B cell (primary cell): Measurements from ENCODE around the gene SLC40A1. TPM values are rescaled to one million over a fixed set of nuclear protein-coding genes. Genes with fewer than 3 reads are reported as not detected.

Experiments
- ATAC-seq: fragments of 200-7000 bp; cut with Tn5 transposase; one replicate; pipeline ENCODE4 v1.10.0; 2021; ENCODE audit warnings: low read depth, mild to moderate bottlenecking, moderate number of reproducible peaks, moderate library complexity
- CTCF ChIA-PET: fragments of 350-600 bp; sonication (Branson Sonifier 250); formaldehyde crosslinking; loops from one replicate; lab custom pipeline; 2021; ENCODE audit warnings: antibody characterized with exemption, inconsistent platforms; lab: Charles Lee
- POLR2A ChIA-PET: fragments of 350-600 bp; sonication (Branson Sonifier 250); formaldehyde crosslinking; loops from one replicate; lab custom pipeline; 2021; ENCODE audit warnings: antibody characterized with exemption; lab: Charles Lee
- DNase-seq: peaks from one replicate; pipeline ENCODE4 v3.0.0; 2013
- H2AFZ ChIP-seq: 2 replicates; pipeline ENCODE4 v1.6.1; 2012; ENCODE audit warnings: mild to moderate bottlenecking, low read depth, low read length; ENCODE audit not compliant: insufficient read depth, poor library complexity, severe bottlenecking
- H3K27ac ChIP-seq, 2 donors: 1 replicate in 1 of 2; 2 replicates in 1 of 2; pipeline ENCODE4 v1.5.1; 2012 to 2013; ENCODE audit warnings: low read length in 2 of 2, mild to moderate bottlenecking in 2 of 2, moderate library complexity in 1 of 2
- H3K27me3 ChIP-seq, 4 experiments: fragments of 200-600 bp in 1 of 4; sonication (generic) in 1 of 4; replicated peaks in 1 of 4; 1 replicate in 2 of 4; 2 replicates in 2 of 4; pipeline versions ENCODE4 v1.6.1 to v1.7.0; 2013 to 2016; ENCODE audit warnings: low read length in 3 of 4, mild to moderate bottlenecking in 2 of 4, mixed read lengths in 1 of 4, moderate library complexity in 1 of 4; ENCODE audit not compliant: insufficient read depth in 4 of 4, control insufficient read depth in 3 of 4; ENCODE audit errors: control extremely low read depth in 1 of 4
- H3K36me3 ChIP-seq, 2 experiments: replicated peaks in 1 of 2; 1 replicate in 1 of 2; 2 replicates in 1 of 2; pipeline versions ENCODE4 v1.6.1 to v1.7.1; 2013; ENCODE audit warnings: low read length in 1 of 2; ENCODE audit not compliant: insufficient read depth in 2 of 2, control insufficient read depth in 1 of 2; ENCODE audit errors: control extremely low read depth in 1 of 2, extremely low read depth in 1 of 2
- H3K4me1 ChIP-seq, 2 donors: fragments of 200-600 bp in 1 of 2; sonication (generic) in 1 of 2; 1 replicate in 1 of 2; 2 replicates in 1 of 2; pipeline versions ENCODE4 v1.5.1 to v1.6.1; 2013 to 2017; ENCODE audit warnings: low read length in 2 of 2; ENCODE audit not compliant: control insufficient read depth in 2 of 2, insufficient read depth in 2 of 2
- H3K4me2 ChIP-seq: replicated peaks from 2 replicates; pipeline ENCODE3; 2012; ENCODE audit warnings: mild to moderate bottlenecking, low read depth, low read length; ENCODE audit not compliant: poor library complexity, severe bottlenecking
- H3K4me3 ChIP-seq, 5 experiments: fragments of 200-600 bp in 1 of 5; sonication (generic) in 1 of 5; 1 replicate in 3 of 5; 2 replicates in 2 of 5; pipeline versions ENCODE4 v1.5.1 to v1.7.0; 2011 to 2016; ENCODE audit warnings: low read length in 4 of 5, mild to moderate bottlenecking in 4 of 5, low read depth in 2 of 5, control low read depth in 1 of 5, moderate library complexity in 1 of 5; ENCODE audit not compliant: insufficient read depth in 1 of 5; ENCODE audit errors: control extremely low read depth in 1 of 5, extremely low read depth in 1 of 5
- H3K79me2 ChIP-seq: fragments of 200-600 bp; sonication (generic); one replicate; pipeline ENCODE4 v1.6.0; 2016; ENCODE audit warnings: low read length; ENCODE audit not compliant: control insufficient read depth, insufficient read depth
- H3K9ac ChIP-seq: fragments of 200-600 bp; sonication (generic); 2 replicates; pipeline ENCODE4 v1.6.1; 2017; ENCODE audit warnings: mild to moderate bottlenecking, low read length, moderate library complexity
- H3K9me3 ChIP-seq, 3 donors: one replicate each; pipeline versions ENCODE4 v1.6.1 to v1.7.1; 2013; ENCODE audit warnings: low read length in 2 of 3; ENCODE audit not compliant: control insufficient read depth in 2 of 3, insufficient read depth in 1 of 3; ENCODE audit errors: control extremely low read depth in 1 of 3
- H4K20me1 ChIP-seq: 2 replicates; pipeline ENCODE4 v1.6.0; 2012; ENCODE audit warnings: mild to moderate bottlenecking, low read length; ENCODE audit not compliant: insufficient read depth, control insufficient read depth, poor library complexity, severe bottlenecking
- H3K27ac Mint-ChIP-seq: one replicate; pipeline ENCODE4 v1.8.0; 2021; ENCODE audit warnings: mixed read lengths
- H3K27me3 Mint-ChIP-seq: one replicate; pipeline ENCODE4 v1.8.0; 2021; ENCODE audit warnings: mixed read lengths
- H3K4me1 Mint-ChIP-seq: one replicate; pipeline ENCODE4 v1.8.0; 2021; ENCODE audit warnings: mixed read lengths
- H3K4me3 Mint-ChIP-seq: one replicate; pipeline ENCODE4 v1.8.0; 2021; ENCODE audit warnings: mixed read lengths
- H3K9me3 Mint-ChIP-seq: one replicate; pipeline ENCODE4 v1.8.0; 2022; ENCODE audit warnings: mixed read lengths; ENCODE audit not compliant: insufficient read depth
- EZH2 ChIP-seq: IDR thresholded peaks from 2 replicates; pipeline ENCODE4 v1.6.1; 2012; ENCODE audit warnings: borderline replicate concordance, low read depth, mild to moderate bottlenecking, moderate library complexity, low read length; ENCODE audit not compliant: insufficient read depth, poor library complexity, severe bottlenecking
- WGBS: methylation state at CpG from one replicate; pipeline ENCODE4 v1.1.5; 2013; ENCODE audit warnings: missing lambda C conversion rate; ENCODE audit not compliant: insufficient coverage; 5-methylcytosine and 5-hydroxymethylcytosine counted together
- intact Hi-C: fragments of 100-400 bp; cut with micrococcal nuclease; formaldehyde crosslinking; loops from one replicate; pipeline ENCODE4 v1.10.0; 2022
- polyA plus RNA-seq: library from polyadenylated mRNA; depleted of rRNA; stranded (reverse); fragments of >200 nt; gene quantifications from 2 replicates; pipeline ENCODE4 v1.2.3, GENCODE V29; 2012
- total RNA-seq, 2 donors: library from RNA; stranded (reverse); fragments of 120-200 nt in 1 of 2; gene quantifications; 1 replicate in 1 of 2; 2 replicates in 1 of 2; pipeline versions ENCODE4 v1.2.3 to v1.2.4, GENCODE V29; 2013 to 2022
- TF ChIP-seq, protein P1 (sequence below): fragments of 200-600 bp; IDR thresholded peaks from one replicate; pipeline ENCODE4 v1.8.0; 2022; ENCODE audit warnings: antibody characterized with exemption, mild to moderate bottlenecking

Gene SLC40A1
- total and polyA plus RNA-seq, 2 donors (not counting 1 experiment from before 2014, with no cell fraction given): 0.07 to 0.39 TPM

DNA sequence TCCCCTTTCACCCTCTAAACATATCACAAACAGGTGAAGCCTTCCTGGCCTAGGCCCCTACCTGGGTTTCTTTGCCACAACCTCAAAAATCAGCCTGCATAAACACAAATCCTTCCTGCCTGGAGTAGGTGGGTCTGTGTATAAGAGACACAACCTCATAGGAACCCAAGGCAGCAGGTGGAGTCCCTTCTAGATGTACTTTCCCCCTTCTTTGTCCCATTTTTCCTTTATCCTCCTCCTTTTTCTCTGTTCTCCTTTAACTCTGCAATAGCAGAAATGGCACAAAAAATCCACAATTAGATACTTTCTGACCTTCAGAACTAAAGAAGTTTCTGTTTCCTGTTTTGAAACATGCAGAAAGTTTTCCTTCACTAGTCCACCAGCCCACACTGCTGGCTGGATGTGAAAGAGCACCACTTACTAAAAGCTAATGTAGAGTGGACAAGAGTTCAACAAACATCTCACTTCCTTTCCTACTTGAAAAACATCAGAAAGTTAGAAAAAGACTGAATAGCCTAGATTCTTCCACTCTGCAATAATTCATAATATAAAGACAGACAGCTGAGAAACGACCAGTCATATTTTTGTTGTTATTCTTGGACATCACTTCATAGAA, 11.2 kb downstream of the SLC40A1 start:
- WGBS: no CpG with 5 or more reads among the region's 1 CpG
- Histone ChIP-seq H3K4me3 (no peak overlapping the region), H3K79me2 (no peaks in the 10 kb centered on the region), H3K27ac (no peak overlapping the region), H4K20me1 (no peaks in the 10 kb centered on the region), H3K9ac (no peak overlapping the region), H3K27me3 (no peaks in the 10 kb centered on the region), H3K36me3 (peaks cover 0 to 1% of the 10 kb centered on the region in 2 experiments), H3K4me1 (no peaks in the 10 kb centered on the region), H2AFZ (no peak overlapping the region), H3K9me3 (no peaks in the 10 kb centered on the region), H3K4me2 (no peak overlapping the region)
- ChIA-PET CTCF (no interaction called here), POLR2A (no interaction called here)
- Mint-ChIP-seq H3K27me3 (peaks cover 9% of the 10 kb centered on the region), H3K9me3 (no peaks in the 10 kb centered on the region), H3K4me1 (peaks cover 3% of the 10 kb centered on the region), H3K4me3 (no peak overlapping the region), H3K27ac (no peak overlapping the region)
- TF ChIP-seq EZH2: no peak
- TF ChIP-seq, protein P1, sequence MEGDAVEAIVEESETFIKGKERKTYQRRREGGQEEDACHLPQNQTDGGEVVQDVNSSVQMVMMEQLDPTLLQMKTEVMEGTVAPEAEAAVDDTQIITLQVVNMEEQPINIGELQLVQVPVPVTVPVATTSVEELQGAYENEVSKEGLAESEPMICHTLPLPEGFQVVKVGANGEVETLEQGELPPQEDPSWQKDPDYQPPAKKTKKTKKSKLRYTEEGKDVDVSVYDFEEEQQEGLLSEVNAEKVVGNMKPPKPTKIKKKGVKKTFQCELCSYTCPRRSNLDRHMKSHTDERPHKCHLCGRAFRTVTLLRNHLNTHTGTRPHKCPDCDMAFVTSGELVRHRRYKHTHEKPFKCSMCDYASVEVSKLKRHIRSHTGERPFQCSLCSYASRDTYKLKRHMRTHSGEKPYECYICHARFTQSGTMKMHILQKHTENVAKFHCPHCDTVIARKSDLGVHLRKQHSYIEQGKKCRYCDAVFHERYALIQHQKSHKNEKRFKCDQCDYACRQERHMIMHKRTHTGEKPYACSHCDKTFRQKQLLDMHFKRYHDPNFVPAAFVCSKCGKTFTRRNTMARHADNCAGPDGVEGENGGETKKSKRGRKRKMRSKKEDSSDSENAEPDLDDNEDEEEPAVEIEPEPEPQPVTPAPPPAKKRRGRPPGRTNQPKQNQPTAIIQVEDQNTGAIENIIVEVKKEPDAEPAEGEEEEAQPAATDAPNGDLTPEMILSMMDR: no peak
- no peak for DNase-seq
- intact Hi-C loops: no loop called here
- ATAC-seq: no peak

DNA sequence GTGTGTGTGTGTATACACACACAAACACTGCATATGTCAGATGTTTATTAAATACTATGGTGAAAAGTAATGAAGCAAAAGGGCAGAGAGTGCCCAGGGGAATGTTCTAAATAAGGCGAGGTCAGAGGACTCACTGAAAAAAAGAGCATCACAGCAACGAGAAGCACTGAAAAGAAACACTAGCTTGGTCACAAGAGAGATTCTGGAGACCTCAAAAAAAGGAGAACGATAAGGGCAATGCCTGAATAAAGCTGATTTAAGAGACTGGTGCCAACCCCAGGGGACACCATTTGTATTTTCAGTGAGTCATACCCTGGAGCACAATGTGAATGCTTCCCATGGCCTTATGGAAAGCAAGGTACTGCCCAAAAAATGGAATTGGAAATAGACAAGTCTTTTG, 14.5 kb downstream of the SLC40A1 start:
- H3K27me3 ChIP-seq: no peaks in the 10 kb centered on the region
- Mint-ChIP-seq H3K9me3 (no peaks in the 10 kb centered on the region), H3K27me3 (peaks cover 9% of the 10 kb centered on the region), H3K4me1 (peaks cover 3% of the 10 kb centered on the region), H3K4me3 (no peak overlapping the region), H3K27ac (no peak overlapping the region)
- H3K79me2 ChIP-seq: no peaks in the 10 kb centered on the region
- peaks cover 0 to 1% of the 10 kb centered on the region in 2 experiments for H3K36me3 ChIP-seq
- CTCF ChIA-PET: no interaction called here
- H3K4me3 ChIP-seq: no peak overlapping the region
- WGBS: 66% methylated on average over 3 of the region's 3 CpGs
- no peaks in the 10 kb centered on the region for H3K9me3 ChIP-seq
- no peak for DNase-seq
- no peak overlapping the region for H3K27ac ChIP-seq
- no peak overlapping the region for H3K4me2 ChIP-seq
- intact Hi-C loops: no loop called here
- no peaks in the 10 kb centered on the region for H3K4me1 ChIP-seq
- no peaks in the 10 kb centered on the region for H4K20me1 ChIP-seq
- ATAC-seq: no peak
- no peak overlapping the region for H3K9ac ChIP-seq
- POLR2A ChIA-PET: no interaction called here
- H2AFZ ChIP-seq: no peak overlapping the region
- TF ChIP-seq, protein P1: no peak
- no peak for TF ChIP-seq EZH2
